ENCODE data around the gene CCDC136.

Gene CCDC136

GRCh38 chr7:128791121-128791971 lies at the start of gene CCDC136:
Gene CCDC136, plus strand, starts transcription at chr7:128791968. Its CDS starts 444 bp downstream, at chr7:128792412.
- DNase-seq, result peak; percentile 70

GRCh38 chr7:128742206-128742605 lies 49.6 kb upstream of the CCDC136 start:
- no peak for DNase-seq

- no peak for DNase-seq
Observed at GRCh38 chr7:128743112-128743772, 48.5 kb upstream of the CCDC136 start.

- no peak for DNase-seq
Observed at GRCh38 chr7:128744366-128744905, 47.3 kb upstream of the CCDC136 start.

GRCh38 chr7:128745706-128746105 lies 46.1 kb upstream of the CCDC136 start:
- no peak for DNase-seq

- no peak for DNase-seq
Observed at GRCh38 chr7:128747327-128748079, 44.3 kb upstream of the CCDC136 start.

GRCh38 chr7:128752251-128752650 lies 39.5 kb upstream of the CCDC136 start:
- no peak for DNase-seq

GRCh38 chr7:128755075-128755818 lies 36.5 kb upstream of the CCDC136 start:
- DNase-seq, result no peak

GRCh38 chr7:128755819-128756476 lies 35.8 kb upstream of the CCDC136 start:
- DNase-seq, result no peak

GRCh38 chr7:128757203-128757602 lies 34.6 kb upstream of the CCDC136 start:
- DNase-seq, result no peak

GRCh38 chr7:128758553-128758952 lies 33.2 kb upstream of the CCDC136 start:
- DNase-seq, result no peak

- no peak for DNase-seq
Observed at GRCh38 chr7:128759242-128759641, 32.5 kb upstream of the CCDC136 start.

- no peak for DNase-seq
Observed at GRCh38 chr7:128763541-128763940, 28.2 kb upstream of the CCDC136 start.

GRCh38 chr7:128767475-128768110 lies 24.2 kb upstream of the CCDC136 start:
- no peak for DNase-seq

- DNase-seq, result no peak
Observed at GRCh38 chr7:128770233-128770632, 21.5 kb upstream of the CCDC136 start.

- DNase-seq, result no peak
Observed at GRCh38 chr7:128773604-128774003, 18.2 kb upstream of the CCDC136 start.

GRCh38 chr7:128774029-128774689 lies 17.6 kb upstream of the CCDC136 start:
- no peak for DNase-seq

- DNase-seq, result no peak
Observed at GRCh38 chr7:128774921-128775320, 16.8 kb upstream of the CCDC136 start.

GRCh38 chr7:128775744-128776474 lies 15.9 kb upstream of the CCDC136 start, which contains the start of gene OPN1SW:
Gene OPN1SW, minus strand, starts transcription at chr7:128775794. Its CDS starts 13 bp downstream, at chr7:128775781.
- DNase-seq, result no peak
